Activated T-cell treated with anti-CD3 and anti-CD28 coated beads for 24 hours (primary cell): ENCODE measurements around the gene SEMA3D.

Experiments
- DNase-seq: peaks from one replicate; pipeline ENCODE4 v3.0.0-alpha.2; 2020; ENCODE audit warnings: low read depth

The SEMA3D gene

DNA sequence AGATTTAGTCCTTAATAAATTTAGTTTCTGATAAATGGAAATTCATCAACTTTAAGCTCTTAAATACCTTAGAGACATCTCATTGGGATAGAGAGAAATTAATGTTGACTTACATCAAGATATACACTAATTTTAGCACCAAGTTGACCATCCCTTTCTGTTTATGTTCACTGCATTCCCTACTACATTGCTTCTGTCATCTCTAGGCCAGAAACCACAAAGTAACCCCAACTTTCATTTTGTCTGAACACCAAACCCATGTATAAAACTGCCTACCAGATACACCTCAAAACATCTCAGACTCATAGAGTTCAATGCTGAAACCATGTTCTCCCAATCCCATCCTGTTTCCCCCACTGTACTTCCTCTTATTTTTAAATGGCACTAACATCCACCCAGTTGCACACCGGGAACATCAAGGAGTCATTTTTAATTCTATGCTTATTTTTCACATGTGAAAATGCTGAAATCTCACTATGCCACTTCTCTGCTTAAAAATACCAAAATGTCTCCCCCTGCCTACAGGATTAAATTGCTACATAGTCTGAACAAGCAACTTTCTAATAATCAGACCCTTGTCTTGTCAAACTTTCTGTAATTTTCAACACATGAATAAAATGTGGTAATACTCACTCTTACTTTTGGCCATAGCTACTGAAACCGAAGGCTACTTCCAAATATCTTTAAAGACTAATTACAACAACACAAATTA, 201.6 kb downstream of the SEMA3D start:
- no peak for DNase-seq

- DNase-seq = no peak
Observed at GRCh38 chr7:84982199-84982598, 204.7 kb downstream of the SEMA3D start.

GRCh38 chr7:84981055-84981976, 205.5 kb downstream of the SEMA3D start:
- no peak for DNase-seq

DNA sequence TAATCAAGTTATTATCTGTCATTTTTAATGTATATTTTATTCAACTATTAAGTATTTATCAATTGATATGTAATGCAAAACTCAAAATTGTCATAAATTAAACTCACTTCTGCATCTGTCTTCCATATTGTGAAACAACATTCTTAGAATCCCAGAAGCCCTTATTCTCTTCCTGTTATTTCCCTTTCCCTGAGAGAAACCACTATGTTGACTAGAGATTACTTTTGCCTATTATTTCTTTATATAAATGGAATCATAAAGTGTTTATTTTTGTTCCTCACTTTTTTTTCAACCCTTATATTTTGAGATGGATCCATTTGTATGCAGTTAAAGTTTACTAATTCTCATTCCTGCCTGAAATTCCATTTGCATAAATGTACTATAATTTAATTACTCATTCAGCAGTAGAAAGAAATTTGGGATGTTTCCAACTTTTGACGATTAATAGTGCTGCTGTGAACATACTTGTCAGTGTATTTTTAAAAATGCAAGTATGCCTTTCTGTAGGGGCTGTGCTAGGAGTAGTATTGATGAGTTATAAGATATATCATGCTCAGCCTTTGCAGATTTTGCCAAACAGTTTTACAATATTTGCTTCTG, 211.2 kb downstream of the SEMA3D start:
- no peak for DNase-seq

DNA sequence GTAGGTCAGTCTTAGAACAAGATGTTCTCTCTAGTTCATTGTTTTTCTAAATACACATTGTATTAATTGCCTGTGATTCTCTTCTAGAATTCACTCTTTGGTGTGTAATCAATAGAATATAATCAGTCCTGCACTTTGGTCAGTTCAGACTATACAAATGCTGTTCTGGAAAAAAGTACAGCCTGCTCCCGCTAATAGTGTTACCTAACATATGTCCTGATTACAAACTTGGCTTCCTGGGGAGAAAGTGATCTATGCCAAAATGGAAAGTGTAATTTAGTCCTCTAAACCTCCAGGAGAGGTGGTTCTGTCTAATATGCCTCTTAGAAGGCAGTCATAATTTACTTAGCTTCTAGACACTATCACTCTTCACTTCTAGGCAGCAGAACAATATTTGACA, 215.5 kb downstream of the SEMA3D start:
- no peak for DNase-seq

- DNase-seq = no peak
Observed at GRCh38 chr7:84970670-84971069, 216.2 kb downstream of the SEMA3D start.

DNA sequence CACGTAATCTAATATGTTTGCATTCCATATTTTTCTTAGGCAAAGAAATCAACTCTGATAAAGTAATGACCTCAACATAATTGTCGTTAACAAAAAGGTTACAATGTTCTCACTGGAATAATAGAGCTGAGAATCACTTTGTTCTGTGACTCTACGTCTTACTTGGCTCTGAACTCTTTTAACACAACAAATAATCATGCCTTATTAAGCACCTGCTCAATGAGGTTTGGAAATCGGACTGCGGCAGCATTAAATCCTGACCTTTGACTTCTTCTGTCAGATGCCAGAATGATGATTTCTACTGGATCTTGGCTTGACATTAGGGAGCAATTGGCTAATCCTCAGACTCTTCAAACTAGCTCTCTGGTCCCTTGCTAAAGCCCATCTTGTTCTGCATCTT, 233.6 kb downstream of the SEMA3D start:
- DNase-seq = no peak

- no peak for DNase-seq
Observed at GRCh38 chr7:84950836-84951235, 236.0 kb downstream of the SEMA3D start.

- no peak for DNase-seq
Observed at GRCh38 chr7:84949501-84949900, 237.4 kb downstream of the SEMA3D start.

GRCh38 chr7:84949067-84949466, 237.8 kb downstream of the SEMA3D start:
- DNase-seq = no peak

DNA sequence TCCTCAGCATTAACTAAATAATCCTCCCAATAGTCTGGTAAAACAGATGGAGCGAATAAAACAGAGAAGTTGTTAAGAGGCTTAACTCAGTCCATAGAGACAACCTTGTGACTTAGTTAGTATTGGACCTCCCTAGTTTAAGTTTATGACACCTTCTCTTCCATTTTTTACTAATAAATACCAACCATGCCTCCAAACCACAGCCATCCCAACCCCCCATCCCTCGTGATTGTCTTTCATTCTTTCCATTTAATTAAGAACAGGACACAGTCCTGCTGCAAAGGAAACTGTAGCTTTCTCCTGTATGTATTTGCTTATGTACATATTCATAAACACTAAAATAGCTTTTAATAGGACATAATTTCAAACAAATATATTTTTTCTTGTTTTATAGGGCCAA, 238.2 kb downstream of the SEMA3D start:
- no peak for DNase-seq

- no peak for DNase-seq
Observed at GRCh38 chr7:84946549-84946948, 240.3 kb downstream of the SEMA3D start.
